Ascending aorta (tissue), 2 donors: ENCODE measurements around the gene CHSY1. TPM values are rescaled to one million over a fixed set of nuclear protein-coding genes. Genes with fewer than 3 reads are reported as not detected.

ENCODE experiments used
- DNase-seq, 2 donors: peaks; one replicate each; pipeline ENCODE4 v3.0.0-alpha.2; 2019; ENCODE audit warnings: low spot score in 2 of 2
- H3K27ac ChIP-seq, 2 donors: fragments of 200-600 bp; sonication (generic); one replicate each; pipeline ENCODE4 v1.5.1; 2016 to 2017; ENCODE audit warnings: mild to moderate bottlenecking in 1 of 2
- H3K27me3 ChIP-seq: fragments of 200-600 bp; sonication (generic); one replicate; pipeline ENCODE4 v1.5.1; 2017
- H3K36me3 ChIP-seq, 2 donors: fragments of 200-600 bp; sonication (generic); one replicate each; pipeline ENCODE4 v1.5.1; 2016
- H3K4me1 ChIP-seq, 2 donors: fragments of 200-600 bp; sonication (generic); one replicate each; pipeline ENCODE4 v1.5.1; 2016 to 2017; ENCODE audit warnings: mild to moderate bottlenecking in 1 of 2
- H3K4me3 ChIP-seq, 2 donors: fragments of 200-600 bp; sonication (generic); one replicate each; pipeline ENCODE4 v1.5.1; 2016 to 2017; ENCODE audit warnings: mild to moderate bottlenecking in 1 of 2
- H3K9me3 ChIP-seq, 2 donors: fragments of 200-600 bp; sonication (generic); one replicate each; pipeline ENCODE4 v1.5.1; 2016
- intact Hi-C: fragments of 100-400 bp; cut with DNase I; formaldehyde crosslinking; loops from one replicate; pipeline ENCODE4 v1.15.1; 2023
- total RNA-seq: library from RNA; depleted of rRNA; stranded (reverse); fragments of >200 nt; gene quantifications from one replicate; pipeline ENCODE4 v1.1.0, GENCODE V29; 2016
- TF ChIP-seq, protein P1 (sequence below), 3 experiments: fragments of 200-600 bp in 2 of 3; fragments of 450-650 bp in 1 of 3; sonication (generic) in 2 of 3; IDR thresholded peaks; one replicate each; pipeline ENCODE4 v1.5.1; 2016 to 2019; ENCODE audit warnings: antibody characterized with exemption in 3 of 3, mild to moderate bottlenecking in 1 of 3, moderate library complexity in 1 of 3

CHSY1 gene
- total RNA-seq, 1 donor from 2014 or later, result 47.4 TPM

DNA sequence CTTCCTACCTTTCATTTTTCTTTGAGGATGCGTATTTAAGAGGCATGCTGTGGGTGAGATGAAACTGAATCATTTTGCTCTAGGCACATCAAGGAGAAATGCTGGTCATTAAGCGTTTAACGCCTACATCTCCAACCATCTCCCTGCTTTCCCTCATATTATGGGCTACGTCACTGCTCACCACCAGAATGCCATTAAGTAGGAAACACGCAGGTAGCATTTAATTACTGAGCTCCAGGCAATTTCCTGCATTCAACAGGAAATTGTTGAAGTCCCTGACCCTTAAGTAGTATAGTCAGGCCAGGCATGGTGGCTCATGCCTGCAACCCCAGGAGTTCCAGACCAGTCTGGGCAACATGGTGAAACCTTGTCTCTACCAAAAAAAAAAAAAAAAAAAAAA is 66.1 kb downstream of the CHSY1 start:
- peaks cover 0 to 44% of the 10 kb centered on the region in 2 donors for H3K4me1 ChIP-seq
- no peaks in the 10 kb centered on the region for H3K36me3 ChIP-seq
- H3K27ac ChIP-seq, result no peak overlapping the region
- H3K9me3 ChIP-seq, result no peaks in the 10 kb centered on the region
- intact Hi-C loops, result loop anchor here (5.0 kb wide), 1 partner anchor 67 kb away; the partner anchor contains the start of gene CHSY1
- TF ChIP-seq, protein P1, sequence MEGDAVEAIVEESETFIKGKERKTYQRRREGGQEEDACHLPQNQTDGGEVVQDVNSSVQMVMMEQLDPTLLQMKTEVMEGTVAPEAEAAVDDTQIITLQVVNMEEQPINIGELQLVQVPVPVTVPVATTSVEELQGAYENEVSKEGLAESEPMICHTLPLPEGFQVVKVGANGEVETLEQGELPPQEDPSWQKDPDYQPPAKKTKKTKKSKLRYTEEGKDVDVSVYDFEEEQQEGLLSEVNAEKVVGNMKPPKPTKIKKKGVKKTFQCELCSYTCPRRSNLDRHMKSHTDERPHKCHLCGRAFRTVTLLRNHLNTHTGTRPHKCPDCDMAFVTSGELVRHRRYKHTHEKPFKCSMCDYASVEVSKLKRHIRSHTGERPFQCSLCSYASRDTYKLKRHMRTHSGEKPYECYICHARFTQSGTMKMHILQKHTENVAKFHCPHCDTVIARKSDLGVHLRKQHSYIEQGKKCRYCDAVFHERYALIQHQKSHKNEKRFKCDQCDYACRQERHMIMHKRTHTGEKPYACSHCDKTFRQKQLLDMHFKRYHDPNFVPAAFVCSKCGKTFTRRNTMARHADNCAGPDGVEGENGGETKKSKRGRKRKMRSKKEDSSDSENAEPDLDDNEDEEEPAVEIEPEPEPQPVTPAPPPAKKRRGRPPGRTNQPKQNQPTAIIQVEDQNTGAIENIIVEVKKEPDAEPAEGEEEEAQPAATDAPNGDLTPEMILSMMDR (IDR thresholded peaks at IDR 0.05), result no peak
- no peaks in the 10 kb centered on the region for H3K27me3 ChIP-seq
- no peak overlapping the region for H3K4me3 ChIP-seq
- DNase-seq, result no peak

DNA sequence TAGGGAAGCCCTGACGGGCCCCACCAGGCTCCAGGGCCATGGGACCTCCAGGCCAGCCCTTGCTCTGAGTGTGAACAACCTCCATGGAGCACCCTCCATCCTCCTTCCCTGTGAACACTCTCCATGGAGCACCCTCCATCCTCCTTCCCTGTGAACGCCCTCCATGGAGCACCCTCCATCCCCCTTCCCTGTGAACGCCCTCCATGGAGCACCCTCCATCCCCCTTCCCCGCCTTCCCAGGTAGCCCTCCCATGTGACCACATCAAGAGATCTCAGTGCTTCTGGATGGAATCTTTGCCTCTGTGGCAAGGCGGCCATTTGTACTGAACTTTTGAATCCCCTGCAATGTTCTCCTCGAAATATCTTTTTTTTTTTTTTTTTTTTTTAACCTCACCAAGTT is 66.5 kb downstream of the CHSY1 start:
- TF ChIP-seq, protein P1 (IDR thresholded peaks at IDR 0.05), result no peak
- no peaks in the 10 kb centered on the region for H3K27me3 ChIP-seq
- H3K4me3 ChIP-seq, result no peak overlapping the region
- no peaks in the 10 kb centered on the region for H3K9me3 ChIP-seq
- intact Hi-C loops, result loop anchor here (5.0 kb wide), 1 partner anchor 67 kb away; the partner anchor contains the start of gene CHSY1
- no peaks in the 10 kb centered on the region for H3K36me3 ChIP-seq
- H3K27ac ChIP-seq, result no peak overlapping the region
- no peak for DNase-seq
- H3K4me1 ChIP-seq, result peaks cover 1 to 45% of the 10 kb centered on the region in 2 donors

DNA sequence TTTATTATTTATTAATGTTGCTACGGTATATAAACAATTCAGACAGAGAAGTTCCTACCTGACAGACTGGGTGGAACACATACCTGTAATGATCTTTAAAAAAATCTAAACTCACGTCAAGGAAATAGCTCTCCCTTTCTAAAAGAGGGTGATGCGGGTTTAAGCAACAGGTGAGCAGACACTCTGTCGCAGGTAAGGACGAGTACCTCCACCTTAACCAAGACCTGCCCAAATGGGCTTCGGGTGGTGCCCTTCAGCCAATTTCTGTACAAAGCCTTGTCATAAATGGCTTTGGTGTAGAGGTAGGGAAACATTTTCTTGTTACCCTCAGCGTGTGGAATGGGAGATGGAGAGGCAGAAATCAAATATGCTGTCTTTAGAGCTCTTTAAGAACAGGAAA is 67.0 kb downstream of the CHSY1 start:
- TF ChIP-seq, protein P1 (IDR thresholded peaks at IDR 0.05), result no peak
- no peak for DNase-seq
- Histone ChIP-seq H3K36me3 (no peaks in the 10 kb centered on the region), H3K27ac (no peak overlapping the region), H3K4me1 (peaks cover 5 to 45% of the 10 kb centered on the region in 2 donors), H3K27me3 (no peaks in the 10 kb centered on the region), H3K9me3 (no peaks in the 10 kb centered on the region), H3K4me3 (no peak overlapping the region)
- intact Hi-C loops, result loop anchor here (5.0 kb wide), 1 partner anchor 67 kb away; the partner anchor contains the start of gene CHSY1

DNA sequence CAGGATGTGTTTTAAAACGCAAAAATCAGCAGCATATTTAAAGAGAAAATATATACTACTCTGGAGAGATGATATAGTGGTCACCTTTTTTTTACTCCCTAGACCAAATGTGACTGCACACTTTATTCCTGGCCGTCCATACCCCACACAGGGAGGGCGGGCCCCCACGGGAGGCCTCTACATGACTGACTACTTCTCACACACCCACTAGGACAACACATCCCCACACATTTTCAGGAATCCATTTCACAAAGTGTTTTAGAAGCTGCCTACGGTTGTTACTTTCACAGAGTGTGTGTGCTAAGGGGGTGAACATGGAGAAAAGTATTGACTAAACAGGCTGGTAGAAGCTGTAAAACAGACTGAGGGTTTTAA is 67.9 kb downstream of the CHSY1 start:
- H3K27me3 ChIP-seq, result no peaks in the 10 kb centered on the region
- DNase-seq, result no peak
- TF ChIP-seq, protein P1 (IDR thresholded peaks at IDR 0.05), result no peak
- H3K4me3 ChIP-seq, result no peak overlapping the region
- intact Hi-C loops, result no loop called here
- H3K4me1 ChIP-seq, result peaks cover 9 to 42% of the 10 kb centered on the region in 2 donors
- H3K9me3 ChIP-seq, result no peaks in the 10 kb centered on the region
- H3K36me3 ChIP-seq, result no peaks in the 10 kb centered on the region
- no peak overlapping the region for H3K27ac ChIP-seq

DNA sequence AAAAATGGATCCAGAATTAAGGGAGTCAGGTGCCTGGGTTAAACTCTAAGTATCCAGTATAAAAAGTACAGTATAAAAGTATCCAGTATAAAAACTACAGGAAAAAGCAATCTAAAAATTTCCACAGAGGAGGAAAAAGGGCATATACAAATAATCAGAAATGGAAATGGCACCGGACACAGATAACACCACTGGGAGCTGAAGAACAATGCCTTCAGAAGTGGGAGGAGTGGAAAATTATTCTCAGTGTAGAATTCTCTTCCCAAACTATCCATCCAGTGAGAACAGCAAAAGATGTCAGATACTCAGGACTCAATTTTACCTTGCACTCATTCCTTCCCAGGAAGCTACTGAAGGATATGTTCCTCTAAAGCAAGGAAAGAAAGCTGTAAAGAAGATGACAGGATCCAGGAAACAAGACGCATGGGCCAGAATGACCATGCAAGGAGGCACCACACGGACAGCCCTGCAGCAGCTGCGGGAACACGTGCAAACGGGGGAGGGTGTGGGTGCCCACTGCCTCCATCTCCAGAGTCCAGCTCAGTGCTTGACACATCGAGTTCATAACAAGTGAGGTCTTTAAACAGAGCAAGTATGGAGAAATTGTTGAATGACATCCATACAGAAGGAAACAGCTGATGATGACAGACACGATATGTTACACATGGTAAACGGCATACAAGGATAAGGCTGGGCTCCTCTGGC is 68.5 kb downstream of the CHSY1 start:
- Histone ChIP-seq H3K36me3 (peaks cover 3 to 4% of the 10 kb centered on the region in 2 donors), H3K4me1 (peaks cover 10 to 43% of the 10 kb centered on the region in 2 donors), H3K4me3 (no peak overlapping the region), H3K9me3 (no peaks in the 10 kb centered on the region), H3K27me3 (no peaks in the 10 kb centered on the region), H3K27ac (no peak overlapping the region)
- intact Hi-C loops, result no loop called here
- no peak for DNase-seq
- TF ChIP-seq, protein P1 (IDR thresholded peaks at IDR 0.05), result no peak
